Epithelial cell of alveolus of lung (primary cell): ENCODE measurements around the gene MARCHF3. TPM values are rescaled to one million over a fixed set of nuclear protein-coding genes. Genes with fewer than 3 reads are reported as not detected.

ENCODE experiments used
- total RNA-seq: library from RNA; depleted of rRNA; stranded (reverse); fragments of >200 nt; gene quantifications from 2 replicates; pipeline ENCODE4 v1.2.1, GENCODE V29; 2015

MARCHF3 gene, protein sequence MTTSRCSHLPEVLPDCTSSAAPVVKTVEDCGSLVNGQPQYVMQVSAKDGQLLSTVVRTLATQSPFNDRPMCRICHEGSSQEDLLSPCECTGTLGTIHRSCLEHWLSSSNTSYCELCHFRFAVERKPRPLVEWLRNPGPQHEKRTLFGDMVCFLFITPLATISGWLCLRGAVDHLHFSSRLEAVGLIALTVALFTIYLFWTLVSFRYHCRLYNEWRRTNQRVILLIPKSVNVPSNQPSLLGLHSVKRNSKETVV
- total RNA-seq = 2.0 and 6.6 TPM in 2 replicates

DNA sequence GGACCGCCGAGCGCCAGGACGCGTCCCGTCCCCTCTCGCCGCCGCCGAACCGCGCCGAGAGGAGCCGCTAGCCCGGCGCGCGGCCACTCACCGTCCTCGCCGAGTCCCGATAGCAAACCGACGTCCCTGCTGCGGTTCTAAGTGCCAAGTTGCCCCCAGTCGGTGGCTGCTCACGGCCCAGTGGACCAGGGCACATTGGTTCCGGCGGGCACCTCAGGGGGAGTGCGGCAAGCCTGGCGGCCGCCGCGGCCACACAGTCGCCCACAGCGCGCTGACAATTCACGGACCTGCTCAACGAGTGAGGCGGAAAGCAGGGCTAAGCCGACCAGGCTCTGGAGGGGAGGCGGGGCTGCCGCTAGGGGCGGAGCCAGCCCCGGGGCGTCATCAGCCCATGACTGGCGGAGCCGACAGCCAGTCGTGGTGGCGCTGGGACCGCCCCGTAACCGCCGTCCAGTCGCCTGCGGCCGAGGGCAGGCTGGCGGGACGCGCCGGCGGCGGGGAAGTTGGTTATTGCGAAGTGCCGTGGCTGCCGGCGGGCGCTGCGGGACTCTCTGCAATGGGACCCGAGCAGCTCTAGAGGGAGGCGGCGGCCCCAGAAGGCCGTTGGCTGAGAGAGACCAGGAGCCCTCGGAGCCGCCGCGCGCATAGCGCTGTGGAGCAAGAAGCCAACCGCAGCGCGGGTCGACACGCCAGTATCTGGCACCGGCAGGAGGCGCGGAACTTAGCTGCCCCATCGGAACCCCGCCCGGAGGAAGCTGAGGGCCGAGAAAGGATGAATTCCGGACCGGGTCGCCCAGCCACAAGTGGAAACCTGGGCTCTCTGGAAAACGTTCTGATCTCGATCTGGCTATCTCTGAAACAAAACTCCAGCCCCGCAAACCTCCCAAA is at the start of gene MARCHF3:
Gene MARCHF3 (minus strand): TSS at position 300 of the 888 bp plus-strand sequence. CDS start 112,387 bp downstream, outside the sequence.

DNA sequence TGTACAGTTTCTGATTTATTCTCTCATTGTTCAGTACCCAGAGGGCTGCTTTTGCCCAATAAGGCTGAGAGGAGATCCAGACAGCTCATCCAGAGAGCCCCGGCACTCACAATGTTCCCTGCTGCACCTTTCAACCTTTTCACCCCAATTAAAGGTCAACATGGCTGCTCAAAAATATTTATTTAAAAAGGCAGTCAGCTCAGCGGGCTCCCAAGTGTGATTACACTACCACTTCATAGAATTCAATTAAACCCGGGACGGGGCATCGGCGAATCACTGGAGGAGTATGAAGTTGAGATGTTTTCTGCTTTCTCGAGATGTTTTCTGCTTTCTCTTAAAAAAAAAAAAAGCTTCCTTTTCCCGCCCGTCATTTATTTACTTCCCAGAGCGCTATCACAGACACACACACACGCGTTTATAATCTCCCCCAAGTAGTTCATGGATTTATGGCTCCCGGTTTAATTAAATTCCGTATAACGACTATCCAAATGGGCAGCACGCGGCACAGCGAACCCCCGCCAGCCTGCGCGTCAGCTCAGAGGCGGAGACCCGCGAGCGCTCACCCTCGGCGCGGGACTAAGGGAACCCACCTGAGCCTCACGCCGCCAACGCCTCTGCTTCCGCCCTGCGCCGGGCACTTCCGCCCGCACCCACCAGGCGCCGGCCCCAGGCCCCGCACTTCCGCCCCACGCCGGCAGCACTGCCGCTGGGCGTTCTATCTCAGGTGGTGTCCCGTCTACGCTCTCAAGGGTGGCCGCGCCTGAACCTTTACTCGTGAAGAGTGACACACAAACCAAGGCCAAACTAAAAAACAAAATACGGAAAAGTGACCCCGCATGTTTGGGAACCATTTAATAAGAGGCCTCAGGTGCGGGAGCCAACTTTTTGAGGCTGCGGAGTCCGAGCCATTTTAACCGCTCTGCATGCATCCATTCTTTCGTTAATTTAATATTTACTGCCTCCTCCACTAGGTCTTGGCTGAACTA is 42.8 kb upstream of the MARCHF3 start, which contains the start of gene C5orf63:
Gene C5orf63 (minus strand): TSS at position 642 of the 986 bp plus-strand sequence. CDS start 14,507 bp downstream, outside the sequence.

Other genes starting within 250 kb of the MARCHF3 start
- 2.0 and 3.9 TPM in 2 replicates for gene C5orf63, start 42.9 kb upstream of the MARCHF3 start, total RNA-seq